SJSA1 (cell line): ENCODE data around the gene INAFM1. TPM values are rescaled to one million over a fixed set of nuclear protein-coding genes. Genes with fewer than 3 reads are reported as not detected.
"Not testable (repeated sequence)": the region's sequence is repeated elsewhere in the genome, so short reads cannot be mapped to it uniquely, and the experiment has no call there.

ENCODE experiments used
- DNase-seq, 2 experiments: peaks; one replicate each; pipeline ENCODE4 v3.0.0-alpha.2; 2015 to 2020; ENCODE audit warnings: low spot score in 2 of 2, low read depth in 1 of 2
- H3K27ac ChIP-seq: fragments of 250-450 bp; sonication (Bioruptor Pico); 2 replicates; pipeline ENCODE4 v1.5.1; 2020; ENCODE audit warnings: mild to moderate bottlenecking, moderate library complexity
- H3K27me3 ChIP-seq: fragments of 250-450 bp; sonication (Bioruptor Pico); replicated peaks from 2 replicates; pipeline ENCODE4 v1.5.1; 2020; ENCODE audit warnings: mild to moderate bottlenecking, moderate library complexity
- H3K36me3 ChIP-seq: fragments of 250-450 bp; sonication (Bioruptor Pico); 2 replicates; pipeline ENCODE4 v1.5.1; 2020; ENCODE audit warnings: mild to moderate bottlenecking
- H3K4me1 ChIP-seq: fragments of 250-450 bp; sonication (Bioruptor Pico); replicated peaks from 2 replicates; pipeline ENCODE4 v1.6.1; 2021; ENCODE audit warnings: mild to moderate bottlenecking
- H3K4me3 ChIP-seq: fragments of 250-450 bp; sonication (Bioruptor Pico); 2 replicates; pipeline ENCODE4 v1.5.1; 2020; ENCODE audit warnings: mild to moderate bottlenecking
- H3K9me3 ChIP-seq: fragments of 250-450 bp; sonication (Bioruptor Pico); replicated peaks from 2 replicates; pipeline ENCODE4 v1.5.1; 2020; ENCODE audit warnings: mild to moderate bottlenecking
- total RNA-seq: library from RNA; depleted of rRNA; stranded (reverse); fragments of >200 nt; shearing (Covaris generic); gene quantifications from 2 replicates; pipeline ENCODE4 v1.2.3, GENCODE V29; 2014

INAFM1 gene
- total RNA-seq, 1 experiment from 2014 or later = 2.5 TPM

GRCh38 chr19:47268028-47268427 lies 6.7 kb upstream of the INAFM1 start:
- H3K36me3 ChIP-seq = peaks cover 68% of the 10 kb centered on the region
- H3K27me3 ChIP-seq = no peaks in the 10 kb centered on the region
- H3K4me1 ChIP-seq = peaks cover 2% of the 10 kb centered on the region
- no peak for DNase-seq
- H3K4me3 ChIP-seq = no peak overlapping the region
- H3K27ac ChIP-seq = no peak overlapping the region
- H3K9me3 ChIP-seq = no peaks in the 10 kb centered on the region

GRCh38 chr19:47269596-47269995 lies 5.1 kb upstream of the INAFM1 start:
- Histone ChIP-seq H3K9me3 (no peaks in the 10 kb centered on the region), H3K4me3 (no peak overlapping the region), H3K27me3 (no peaks in the 10 kb centered on the region), H3K36me3 (peaks cover 62% of the 10 kb centered on the region), H3K27ac (no peak overlapping the region), H3K4me1 (peaks cover 12% of the 10 kb centered on the region)
- no peak for DNase-seq

- H3K36me3 ChIP-seq = peaks cover 61% of the 10 kb centered on the region
- H3K27ac ChIP-seq = no peak overlapping the region
- H3K4me3 ChIP-seq = no peak overlapping the region
- peaks cover 20% of the 10 kb centered on the region for H3K4me1 ChIP-seq
- H3K9me3 ChIP-seq = no peaks in the 10 kb centered on the region; the same call in 1 of the 2 replicates
- DNase-seq = no peak
- H3K27me3 ChIP-seq = no peaks in the 10 kb centered on the region
These were observed 4.3 kb upstream of the INAFM1 start for GRCh38 chr19:47270408-47270807.

- no peaks in the 10 kb centered on the region; the same call in 1 of the 2 replicates for H3K9me3 ChIP-seq
- H3K27me3 ChIP-seq = no peaks in the 10 kb centered on the region
- H3K27ac ChIP-seq = no peak overlapping the region
- H3K4me3 ChIP-seq = no peak overlapping the region
- H3K36me3 ChIP-seq = peaks cover 48% of the 10 kb centered on the region
- peaks cover 30% of the 10 kb centered on the region for H3K4me1 ChIP-seq
- no peak for DNase-seq
These were observed 2.7 kb upstream of the INAFM1 start for GRCh38 chr19:47271949-47272348.

GRCh38 chr19:47272448-47273312 lies 2.0 kb upstream of the INAFM1 start:
- Histone ChIP-seq H3K9me3 (no peaks in the 10 kb centered on the region; the same call in 1 of the 2 replicates), H3K4me1 (peaks cover 37% of the 10 kb centered on the region), H3K36me3 (peaks cover 41% of the 10 kb centered on the region), H3K27me3 (no peaks in the 10 kb centered on the region), H3K4me3 (peak overlapping the region; percentile 50), H3K27ac (peak overlapping the region; percentile 96)
- DNase-seq = no peak

- Histone ChIP-seq H3K27ac (peak overlapping the region; percentile 96), H3K36me3 (peaks cover 33% of the 10 kb centered on the region), H3K27me3 (no peaks in the 10 kb centered on the region), H3K9me3 (no peaks in the 10 kb centered on the region; the same call in 1 of the 2 replicates), H3K4me1 (peaks cover 44% of the 10 kb centered on the region), H3K4me3 (peak overlapping the region; percentile 50)
- DNase-seq = peak; percentile 86 to 95
These were observed 1.2 kb upstream of the INAFM1 start for GRCh38 chr19:47273313-47274070.

- H3K9me3 ChIP-seq = no peaks in the 10 kb centered on the region; the same call in 1 of the 2 replicates
- peaks cover 30% of the 10 kb centered on the region for H3K36me3 ChIP-seq
- H3K27me3 ChIP-seq = no peaks in the 10 kb centered on the region
- peak in 1 of 2 experiments; percentile 20 for DNase-seq
- peaks cover 46% of the 10 kb centered on the region for H3K4me1 ChIP-seq
- peak overlapping the region; percentile 45 for H3K4me3 ChIP-seq
- H3K27ac ChIP-seq = peak overlapping the region; percentile 18
These were observed 441 bp downstream of the INAFM1 start for GRCh38 chr19:47274891-47275761.

GRCh38 chr19:47275791-47276461 lies 1.2 kb downstream of the INAFM1 start:
- H3K4me3 ChIP-seq = no peak overlapping the region
- peaks cover 22% of the 10 kb centered on the region for H3K36me3 ChIP-seq
- peak overlapping the region; percentile 18 for H3K27ac ChIP-seq
- H3K4me1 ChIP-seq = peaks cover 46% of the 10 kb centered on the region
- peak; percentile 67 to 79 for DNase-seq
- no peaks in the 10 kb centered on the region for H3K27me3 ChIP-seq
- H3K9me3 ChIP-seq = no peaks in the 10 kb centered on the region; the same call in 1 of the 2 replicates

GRCh38 chr19:47276513-47276912 lies 1.8 kb downstream of the INAFM1 start:
- Histone ChIP-seq H3K36me3 (peaks cover 17% of the 10 kb centered on the region), H3K27ac (peak overlapping the region; percentile 18), H3K4me1 (peaks cover 46% of the 10 kb centered on the region)
- not testable (repeated sequence) for DNase-seq, H3K9me3 ChIP-seq, H3K27me3 ChIP-seq, H3K4me3 ChIP-seq

- Histone ChIP-seq H3K27me3 (no peaks in the 10 kb centered on the region), H3K4me1 (peaks cover 27% of the 10 kb centered on the region), H3K4me3 (no peak overlapping the region), H3K27ac (no peak overlapping the region), H3K9me3 (no peaks in the 10 kb centered on the region), H3K36me3 (peaks cover 2% of the 10 kb centered on the region)
- no peak for DNase-seq
These were observed 5.6 kb downstream of the INAFM1 start for GRCh38 chr19:47280183-47280797.

- H3K36me3 ChIP-seq = no peaks in the 10 kb centered on the region
- H3K4me1 ChIP-seq = peaks cover 2% of the 10 kb centered on the region; the same call in 1 of the 2 replicates
These were observed 8.8 kb downstream of the INAFM1 start for GRCh38 chr19:47283405-47284059.

GRCh38 chr19:47284324-47284899 lies 9.7 kb downstream of the INAFM1 start:
- no peaks in the 10 kb centered on the region for H3K36me3 ChIP-seq
- DNase-seq = peak in 1 of 2 experiments; percentile 65
- H3K4me1 ChIP-seq = peaks cover 10% of the 10 kb centered on the region
- H3K9me3 ChIP-seq = no peaks in the 10 kb centered on the region
- no peak overlapping the region for H3K4me3 ChIP-seq
- H3K27me3 ChIP-seq = no peaks in the 10 kb centered on the region
- no peak overlapping the region for H3K27ac ChIP-seq

More at GRCh38 chr19:47283405-47284059, 8.8 kb downstream of the INAFM1 start:
- Histone ChIP-seq H3K27me3 (no peaks in the 10 kb centered on the region), H3K27ac (no peak overlapping the region), H3K4me3 (no peak overlapping the region), H3K9me3 (no peaks in the 10 kb centered on the region)
- no peak for DNase-seq
